HCT116 (cell line): ENCODE data around the gene SDK2. TPM values are rescaled to one million over a fixed set of nuclear protein-coding genes. Genes with fewer than 3 reads are reported as not detected.

Source experiments
- ATAC-seq: fragments of 200-7000 bp; cut with Tn5 transposase; 2 replicates; pipeline ENCODE4 v1.9.1; 2020; ENCODE audit warnings: mild to moderate bottlenecking, moderate library complexity
- BruUV-seq: library from RNA; stranded (reverse); fragments of 400-500 nt; replicated peaks from 2 replicates; lab custom pipeline; 2021; lab: Mats Ljungman, UMichigan
- CTCF ChIA-PET: fragments of 300-600 bp; sonication (Branson Sonifier 250); formaldehyde crosslinking; loops from one replicate; lab custom pipeline; 2021; ENCODE audit warnings: antibody characterized with exemption; lab: Charles Lee
- POLR2A ChIA-PET: fragments of 300-600, 350-600 bp; sonication (Branson Sonifier 250); formaldehyde crosslinking; loops from one replicate; lab custom pipeline; 2021; ENCODE audit warnings: antibody characterized with exemption; lab: Charles Lee
- RAD21 ChIA-PET, 2 experiments: fragments of 300-600 bp; sonication (Branson Sonifier 250); formaldehyde crosslinking; loops; one replicate each; lab custom pipeline; 2023; ENCODE audit warnings: low total read pairs in 2 of 2; ENCODE audit not compliant: uncharacterized antibody in 2 of 2, unreplicated experiment in 2 of 2, low non-redundant PET in 1 of 2; lab: Charles Lee
- DNase-seq: peaks from one replicate; pipeline ENCODE4 v3.0.0-alpha.2; 2010; ENCODE audit warnings: low read depth, low spot score
- H2AFZ ChIP-seq: fragments of 200-600 bp; shearing (Covaris generic), sonication (generic); 2 replicates; pipeline ENCODE4 v1.6.1; 2017; ENCODE audit warnings: low read depth, mixed run types, mixed read lengths, antibody characterized with exemption, low read length; ENCODE audit not compliant: poor library complexity, severe bottlenecking
- H3K27ac ChIP-seq: 2 replicates; pipeline ENCODE4 v1.5.1; 2012; ENCODE audit warnings: low read depth, low read length
- H3K27me3 ChIP-seq: fragments of 200-600 bp; sonication (generic); 2 replicates; pipeline ENCODE4 v1.6.1; 2016; ENCODE audit warnings: mixed run types, low read length, mixed read lengths; ENCODE audit not compliant: insufficient read depth
- H3K36me3 ChIP-seq, 2 experiments: fragments of 200-500 bp in 1 of 2; fragments of 200-600 bp in 1 of 2; sonication (Bioruptor generic) in 1 of 2; sonication (generic) in 1 of 2; 2 replicates each; pipeline versions ENCODE4 v1.5.1 to v1.6.1; 2014 to 2016; ENCODE audit warnings: low read length in 2 of 2, inconsistent platforms in 1 of 2, mixed read lengths in 1 of 2, mixed run types in 1 of 2; ENCODE audit not compliant: insufficient read depth in 2 of 2, control insufficient read depth in 1 of 2
- H3K4me1 ChIP-seq, 2 experiments: fragments of 200-600 bp in 1 of 2; sonication (generic) in 1 of 2; 2 replicates each; pipeline versions ENCODE4 v1.5.1 to v1.6.1; 2012 to 2017; ENCODE audit warnings: low read length in 2 of 2, inconsistent platforms in 1 of 2, mild to moderate bottlenecking in 1 of 2, mixed read lengths in 1 of 2, mixed run types in 1 of 2, moderate library complexity in 1 of 2; ENCODE audit not compliant: insufficient read depth in 2 of 2, control insufficient read depth in 1 of 2
- H3K4me2 ChIP-seq: fragments of 200-600 bp; sonication (generic); 2 replicates; pipeline ENCODE4 v1.6.1; 2017; ENCODE audit warnings: mixed run types, low read length, mixed read lengths
- H3K4me3 ChIP-seq, 2 experiments: fragments of 200-600 bp in 1 of 2; sonication (generic) in 1 of 2; replicated peaks in 1 of 2; 2 replicates each; pipeline ENCODE4 v1.5.1; 2011 to 2016; ENCODE audit warnings: low read length in 2 of 2, control low read depth in 1 of 2, low read depth in 1 of 2, mild to moderate bottlenecking in 1 of 2, mixed read lengths in 1 of 2, mixed run types in 1 of 2
- H3K79me2 ChIP-seq: fragments of 200-600 bp; sonication (generic); 2 replicates; pipeline ENCODE4 v1.6.1; 2017; ENCODE audit warnings: mild to moderate bottlenecking, mixed run types, low read length, moderate library complexity, mixed read lengths; ENCODE audit not compliant: insufficient read depth
- H3K9ac ChIP-seq: fragments of 200-600 bp; sonication (generic); 2 replicates; pipeline ENCODE4 v1.6.1; 2016; ENCODE audit warnings: low read length, mixed read lengths
- H3K9me2 ChIP-seq: fragments of 200-600 bp; sonication (generic), shearing (Covaris generic); 2 replicates; pipeline ENCODE4 v1.6.1; 2017; ENCODE audit warnings: mixed run types, mild to moderate bottlenecking, moderate library complexity; ENCODE audit not compliant: insufficient read depth
- H3K9me3 ChIP-seq, 2 experiments: fragments of 200-500 bp in 1 of 2; fragments of 200-600 bp in 1 of 2; sonication (Bioruptor generic) in 1 of 2; sonication (generic) in 1 of 2; 2 replicates each; pipeline ENCODE4 v1.6.1; 2014 to 2017; ENCODE audit warnings: low read length in 2 of 2, mixed read lengths in 2 of 2, inconsistent platforms in 1 of 2, low read depth in 1 of 2, mild to moderate bottlenecking in 1 of 2, mixed run types in 1 of 2, moderate library complexity in 1 of 2; ENCODE audit not compliant: control insufficient read depth in 1 of 2, insufficient read depth in 1 of 2
- H4K20me1 ChIP-seq: fragments of 200-600 bp; sonication (generic), shearing (Covaris generic); 2 replicates; pipeline ENCODE4 v1.6.1; 2017; ENCODE audit warnings: mixed run types, mild to moderate bottlenecking, moderate library complexity; ENCODE audit not compliant: insufficient read depth
- ATF3 ChIP-seq: IDR thresholded peaks from 2 replicates; pipeline ENCODE4 v1.6.1; 2012
- CBX3 ChIP-seq: IDR thresholded peaks from 2 replicates; pipeline ENCODE4 v1.6.1; 2012; ENCODE audit warnings: low read depth
- CEBPB ChIP-seq: IDR thresholded peaks from 2 replicates; pipeline ENCODE4 v1.6.1; 2012; ENCODE audit warnings: low read depth
- CTCF ChIP-seq, 3 experiments: fragments of 200-600 bp in 1 of 3; sonication (generic) in 1 of 3; IDR thresholded peaks in 2 of 3; conservative IDR thresholded peaks in 1 of 3; 2 replicates each; pipeline ENCODE4 v1.5.1; 2012 to 2017; ENCODE audit warnings: low read depth in 2 of 3, low read length in 2 of 3, antibody characterized with exemption in 1 of 3, borderline replicate concordance in 1 of 3, control low read depth in 1 of 3, mild to moderate bottlenecking in 1 of 3, mixed read lengths in 1 of 3, mixed run types in 1 of 3, moderate library complexity in 1 of 3; ENCODE audit not compliant: insufficient read depth in 1 of 3
- EGR1 ChIP-seq: IDR thresholded peaks from 2 replicates; pipeline ENCODE4 v1.6.1; 2012; ENCODE audit warnings: low read depth
- ELF1 ChIP-seq: IDR thresholded peaks from 2 replicates; pipeline ENCODE4 v1.6.1; 2012; ENCODE audit warnings: low read depth, borderline replicate concordance
- EZH2phosphoT487 ChIP-seq: fragments of 200-600 bp; IDR thresholded peaks from 2 replicates; pipeline ENCODE4 v1.6.1; 2018; ENCODE audit warnings: antibody characterized with exemption, borderline replicate concordance
- FOSL1 ChIP-seq: IDR thresholded peaks from 2 replicates; pipeline ENCODE4 v1.6.1; 2012; ENCODE audit warnings: low read depth
- MAX ChIP-seq: IDR thresholded peaks from 2 replicates; pipeline ENCODE4 v1.6.1; 2012
- POLR2AphosphoS5 ChIP-seq: IDR thresholded peaks from 2 replicates; pipeline ENCODE4 v1.6.1; 2011; ENCODE audit warnings: mild to moderate bottlenecking, low read depth, low read length, moderate library complexity
- SP1 ChIP-seq: IDR thresholded peaks from 2 replicates; pipeline ENCODE4 v1.6.1; 2012; ENCODE audit warnings: low read depth
- SRF ChIP-seq: IDR thresholded peaks from 2 replicates; pipeline ENCODE4 v1.6.1; 2012; ENCODE audit warnings: low read depth
- TCF7L2 ChIP-seq: IDR thresholded peaks from 2 replicates; pipeline ENCODE4 v1.7.0; 2011; ENCODE audit warnings: borderline replicate concordance, inconsistent platforms; ENCODE audit not compliant: insufficient read depth, insufficient read length; ENCODE audit errors: extremely low read depth
- YY1 ChIP-seq: IDR thresholded peaks from 2 replicates; pipeline ENCODE4 v1.6.1; 2011; ENCODE audit warnings: low read length, low read depth, moderate library complexity, mild to moderate bottlenecking; ENCODE audit not compliant: insufficient replicate concordance; ENCODE audit errors: extremely low read depth
- ZBTB33 ChIP-seq: IDR thresholded peaks from 2 replicates; pipeline ENCODE4 v1.6.1; 2011; ENCODE audit warnings: mild to moderate bottlenecking, low read length, moderate library complexity; ENCODE audit not compliant: insufficient replicate concordance; ENCODE audit errors: extremely low read depth
- ZFX ChIP-seq: fragments of 450-650 bp; IDR thresholded peaks from 2 replicates; pipeline ENCODE4 v1.6.1; 2017
- intact Hi-C: fragments of 100-400 bp; cut with micrococcal nuclease; formaldehyde crosslinking; loops from 2 replicates; pipeline ENCODE4 v1.10.0; 2022
- total RNA-seq: library from RNA; stranded (reverse); gene quantifications from one replicate; pipeline ENCODE4 v1.2.1, GENCODE V29; 2021; ENCODE audit not compliant: unreplicated experiment

Gene SDK2
- total RNA-seq, 1 experiment from 2014 or later = 0.10 TPM

GRCh38 chr17:73404246-73404645 is 240.0 kb downstream of the SDK2 start:
- Histone ChIP-seq H3K36me3 (no peaks in the 10 kb centered on the region), H2AFZ (no peak overlapping the region), H3K27ac (no peak overlapping the region), H3K27me3 (no peaks in the 10 kb centered on the region), H3K9ac (no peak overlapping the region), H3K79me2 (no peaks in the 10 kb centered on the region), H3K9me2 (no peaks in the 10 kb centered on the region; the same call in 1 of the 2 replicates), H4K20me1 (no peaks in the 10 kb centered on the region), H3K4me3 (no peak overlapping the region), H3K4me2 (no peak overlapping the region), H3K9me3 (no peaks in the 10 kb centered on the region), H3K4me1 (no peaks in the 10 kb centered on the region; a peak in 1 of 4 replicates)
- ChIA-PET CTCF (interaction anchor here (0.8 kb wide), 1 partner anchor 25 kb away, joined by 3 read pairs; no protein-coding TSS in a partner anchor), POLR2A (no interaction called here), RAD21 (no interaction called here)
- DNase-seq (no peak), ATAC-seq (no peak)
- no TSS peak for BruUV-seq
- TF ChIP-seq FOSL1 = no peak
- intact Hi-C loops = no loop called here

- no peak for ATAC-seq
- Histone ChIP-seq H2AFZ (no peak overlapping the region), H3K4me3 (no peak overlapping the region), H3K9me3 (no peaks in the 10 kb centered on the region), H3K36me3 (no peaks in the 10 kb centered on the region), H3K9ac (no peak overlapping the region), H3K9me2 (no peaks in the 10 kb centered on the region; the same call in 1 of the 2 replicates), H3K79me2 (no peaks in the 10 kb centered on the region), H3K27me3 (no peaks in the 10 kb centered on the region), H4K20me1 (no peaks in the 10 kb centered on the region), H3K27ac (no peak overlapping the region), H3K4me1 (no peaks in the 10 kb centered on the region; a peak in 1 of 4 replicates), H3K4me2 (no peak overlapping the region)
- ChIA-PET CTCF (no interaction called here), RAD21 (no interaction called here), POLR2A (no interaction called here)
- no peak for DNase-seq
- BruUV-seq = no TSS peak
- intact Hi-C loops = no loop called here
- TF ChIP-seq SP1 = no peak
- TF ChIP-seq EZH2phosphoT487 = no peak
- TF ChIP-seq EGR1 = no peak
- no peak for TF ChIP-seq YY1
- TF ChIP-seq MAX = no peak
- no peak for TF ChIP-seq ZFX
- TF ChIP-seq CEBPB = no peak
- TF ChIP-seq SRF = no peak
- no peak for TF ChIP-seq CBX3
- TF ChIP-seq CTCF (IDR thresholded peaks at IDR 0.05 in 2 of 3, conservative IDR thresholded peaks at IDR 0.05 in 1 of 3; ENCODE audit: borderline replicate concordance in 1 of 3, insufficient read depth in 1 of 3, low read depth in 2 of 3, low read length in 2 of 3) = no peak
- no peak for TF ChIP-seq FOSL1
- no peak for TF ChIP-seq TCF7L2
- no peak for TF ChIP-seq POLR2AphosphoS5
- TF ChIP-seq ELF1 = no peak
- TF ChIP-seq ZBTB33 = no peak
- no peak for TF ChIP-seq ATF3
Measured at GRCh38 chr17:73402466-73402865, 241.8 kb downstream of the SDK2 start.
